ENCODE results near the gene GSE1. TPM values are rescaled to one million over a fixed set of nuclear protein-coding genes. Genes with fewer than 3 reads are reported as not detected.
A peak's percentile ranks its signal among the peaks of the same experiment; 100 is the strongest.

The GSE1 gene
- total and polyA plus RNA-seq, 2 donors from 2014 or later, result 9.5 to 92.8 TPM

- no peak overlapping the region for H3K4me3 ChIP-seq (ENCODE audit: low read length in 3 of 3)
- no peak overlapping the region for H3K27ac ChIP-seq (ENCODE audit: low read depth in 2 of 2, low read length in 2 of 2)
- no peaks in the 10 kb centered on the region for H3K27me3 ChIP-seq (ENCODE audit: control insufficient read depth, insufficient read depth, low read length)
- intact Hi-C loops (cut with DNase I), result no loop called here
- TF ChIP-seq CTCF (IDR thresholded peaks at IDR 0.05; ENCODE audit: borderline replicate concordance, extremely low read depth, insufficient read depth), result no peak
- H3K9ac ChIP-seq (ENCODE audit: low read length in 3 of 3), result no peak overlapping the region
- FAIRE-seq, result no peak
- H3K36me3 ChIP-seq (ENCODE audit: control insufficient read depth in 2 of 3, insufficient read depth in 3 of 3, low read length in 3 of 3), result no peaks in the 10 kb centered on the region
- DNase-seq, result no peak
- H3K9me3 ChIP-seq (ENCODE audit: control insufficient read depth in 2 of 3, insufficient read depth in 1 of 3, low read length in 3 of 3), result peaks cover 0 to 8% (median 0%) of the 10 kb centered on the region in 3 donors
- peaks cover 0 to 11% (median 5%) of the 10 kb centered on the region in 3 donors for H3K4me1 ChIP-seq (ENCODE audit: control insufficient read depth in 2 of 3, insufficient read depth in 2 of 3, low read depth in 1 of 3, low read length in 3 of 3)
Observed at GRCh38 chr16:85716022-85716679, 103.0 kb downstream of the GSE1 start.

GRCh38 chr16:85716680-85717038 lies 103.5 kb downstream of the GSE1 start:
- no peak for TF ChIP-seq CTCF (IDR thresholded peaks at IDR 0.05; ENCODE audit: borderline replicate concordance, extremely low read depth, insufficient read depth)
- peaks cover 0 to 11% (median 5%) of the 10 kb centered on the region in 3 donors for H3K4me1 ChIP-seq (ENCODE audit: control insufficient read depth in 2 of 3, insufficient read depth in 2 of 3, low read depth in 1 of 3, low read length in 3 of 3)
- H3K27me3 ChIP-seq (ENCODE audit: control insufficient read depth, insufficient read depth, low read length), result no peaks in the 10 kb centered on the region
- H3K9ac ChIP-seq (ENCODE audit: low read length in 3 of 3), result no peak overlapping the region
- intact Hi-C loops (cut with DNase I), result no loop called here
- H3K36me3 ChIP-seq (ENCODE audit: control insufficient read depth in 2 of 3, insufficient read depth in 3 of 3, low read length in 3 of 3), result no peaks in the 10 kb centered on the region
- peak in 2 of 5 donors; percentile 31 to 47 for DNase-seq
- H3K9me3 ChIP-seq (ENCODE audit: control insufficient read depth in 2 of 3, insufficient read depth in 1 of 3, low read length in 3 of 3), result peaks cover 0 to 7% (median 0%) of the 10 kb centered on the region in 3 donors
- FAIRE-seq, result no peak
- no peak overlapping the region for H3K27ac ChIP-seq (ENCODE audit: low read depth in 2 of 2, low read length in 2 of 2)
- H3K4me3 ChIP-seq (ENCODE audit: low read length in 3 of 3), result no peak overlapping the region

GRCh38 chr16:85717393-85718152 lies 104.5 kb downstream of the GSE1 start:
- TF ChIP-seq CTCF (IDR thresholded peaks at IDR 0.05; ENCODE audit: borderline replicate concordance, extremely low read depth, insufficient read depth), result peak; percentile 69
- FAIRE-seq (no peak), DNase-seq (peak; percentile 71 to 86 (median 81))
- H3K27me3 ChIP-seq (ENCODE audit: control insufficient read depth, insufficient read depth, low read length), result no peaks in the 10 kb centered on the region
- intact Hi-C loops (cut with DNase I), result no loop called here
- no peak overlapping the region for H3K9ac ChIP-seq (ENCODE audit: low read length in 3 of 3)
- H3K4me3 ChIP-seq (ENCODE audit: low read length in 3 of 3), result no peak overlapping the region
- H3K27ac ChIP-seq (ENCODE audit: low read depth in 2 of 2, low read length in 2 of 2), result no peak overlapping the region
- no peaks in the 10 kb centered on the region for H3K9me3 ChIP-seq (ENCODE audit: control insufficient read depth in 2 of 3, insufficient read depth in 1 of 3, low read length in 3 of 3)
- no peaks in the 10 kb centered on the region for H3K36me3 ChIP-seq (ENCODE audit: control insufficient read depth in 2 of 3, insufficient read depth in 3 of 3, low read length in 3 of 3)
- peaks cover 0 to 11% (median 5%) of the 10 kb centered on the region in 3 donors for H3K4me1 ChIP-seq (ENCODE audit: control insufficient read depth in 2 of 3, insufficient read depth in 2 of 3, low read depth in 1 of 3, low read length in 3 of 3)

All from kidney (tissue), 14 donors.